NK-92 (cell line): ENCODE measurements around the gene MRGPRG.
"Not testable (repeated sequence)": the region's sequence is repeated elsewhere in the genome, so short reads cannot be mapped to it uniquely, and the experiment has no call there.

Source experiments
- DNase-seq: peaks from one replicate; lab custom pipeline; 2025; ENCODE audit not compliant: unreplicated experiment; lab: John Stamatoyannopoulos, UW

Gene MRGPRG

DNA sequence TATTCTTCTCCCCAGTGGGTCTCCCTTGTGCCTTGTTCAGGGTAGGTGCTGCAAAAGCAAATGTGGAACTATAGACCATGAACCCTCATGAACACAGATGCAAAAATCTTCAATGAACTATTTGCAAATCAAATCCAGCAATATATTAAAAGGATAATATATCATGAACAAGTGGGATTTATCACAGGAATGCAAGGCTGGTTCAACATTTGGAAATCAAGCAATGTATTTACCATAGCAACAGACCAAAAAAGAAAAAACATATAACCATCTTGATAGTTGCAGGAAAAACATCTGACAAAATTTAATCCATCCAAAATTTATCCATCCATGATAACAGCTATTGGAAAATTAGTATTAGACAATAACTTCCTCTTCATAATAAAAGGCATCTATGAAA lies 42.1 kb downstream of the MRGPRG start:
- DNase-seq: no peak

DNA sequence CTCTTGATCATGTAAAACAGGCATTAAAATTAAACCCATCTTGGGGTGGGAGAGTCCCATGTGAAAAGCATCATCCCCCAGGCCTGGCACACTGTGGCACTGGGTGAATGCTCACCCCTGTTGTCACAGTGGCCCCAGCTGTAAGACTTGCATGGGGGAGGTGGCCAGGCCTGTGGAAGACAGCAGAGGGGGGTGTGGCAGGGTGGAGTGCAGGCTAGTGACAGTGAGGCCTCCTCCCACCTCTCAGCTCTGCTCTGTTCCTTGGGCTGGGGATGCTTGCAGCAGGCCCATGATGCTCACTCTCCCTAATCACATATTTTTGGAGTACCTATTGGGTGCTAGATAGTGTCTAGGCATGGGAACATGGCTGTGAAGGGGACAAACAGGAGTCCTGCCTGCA lies 43.4 kb downstream of the MRGPRG start:
- DNase-seq: no peak

- DNase-seq: no peak
Measured at GRCh38 chr11:3174387-3174786, 44.2 kb downstream of the MRGPRG start.

- no peak for DNase-seq
Measured at GRCh38 chr11:3173795-3174194, 44.8 kb downstream of the MRGPRG start.

DNA sequence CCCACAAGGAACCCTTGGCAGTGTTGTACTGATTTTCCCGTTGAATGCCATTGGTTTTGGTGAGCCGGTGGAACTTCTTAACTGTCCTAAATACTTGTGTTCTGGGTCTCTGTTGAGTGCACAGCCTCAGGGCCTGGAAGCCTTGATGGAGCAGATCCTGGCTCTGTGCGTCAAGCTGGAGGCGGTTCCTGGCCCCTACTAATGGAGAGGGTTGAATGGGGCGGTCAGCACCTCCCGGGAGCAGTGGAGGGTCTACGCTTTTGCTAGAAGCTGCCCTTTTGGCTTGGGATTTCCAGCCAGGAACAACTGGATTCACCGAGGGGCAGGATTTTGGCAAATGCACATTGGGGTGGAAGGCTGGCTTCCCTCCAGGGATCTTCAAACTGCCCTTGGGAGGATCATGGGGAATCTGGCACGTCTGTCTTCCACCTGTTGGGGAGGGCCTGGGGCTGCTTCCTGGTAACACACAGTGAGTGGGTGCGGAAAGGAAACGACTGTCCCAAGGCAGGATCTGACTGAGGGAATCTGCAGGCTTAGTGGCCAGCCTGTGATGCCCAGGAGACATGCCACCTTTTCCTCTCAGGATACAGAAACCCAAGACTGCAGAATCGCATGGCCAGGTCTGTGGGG lies 46.6 kb downstream of the MRGPRG start:
- no peak for DNase-seq

- DNase-seq: no peak
Measured at GRCh38 chr11:3170756-3171650, 47.6 kb downstream of the MRGPRG start.

GRCh38 chr11:3170044-3170755 lies 48.4 kb downstream of the MRGPRG start:
- no peak for DNase-seq

DNA sequence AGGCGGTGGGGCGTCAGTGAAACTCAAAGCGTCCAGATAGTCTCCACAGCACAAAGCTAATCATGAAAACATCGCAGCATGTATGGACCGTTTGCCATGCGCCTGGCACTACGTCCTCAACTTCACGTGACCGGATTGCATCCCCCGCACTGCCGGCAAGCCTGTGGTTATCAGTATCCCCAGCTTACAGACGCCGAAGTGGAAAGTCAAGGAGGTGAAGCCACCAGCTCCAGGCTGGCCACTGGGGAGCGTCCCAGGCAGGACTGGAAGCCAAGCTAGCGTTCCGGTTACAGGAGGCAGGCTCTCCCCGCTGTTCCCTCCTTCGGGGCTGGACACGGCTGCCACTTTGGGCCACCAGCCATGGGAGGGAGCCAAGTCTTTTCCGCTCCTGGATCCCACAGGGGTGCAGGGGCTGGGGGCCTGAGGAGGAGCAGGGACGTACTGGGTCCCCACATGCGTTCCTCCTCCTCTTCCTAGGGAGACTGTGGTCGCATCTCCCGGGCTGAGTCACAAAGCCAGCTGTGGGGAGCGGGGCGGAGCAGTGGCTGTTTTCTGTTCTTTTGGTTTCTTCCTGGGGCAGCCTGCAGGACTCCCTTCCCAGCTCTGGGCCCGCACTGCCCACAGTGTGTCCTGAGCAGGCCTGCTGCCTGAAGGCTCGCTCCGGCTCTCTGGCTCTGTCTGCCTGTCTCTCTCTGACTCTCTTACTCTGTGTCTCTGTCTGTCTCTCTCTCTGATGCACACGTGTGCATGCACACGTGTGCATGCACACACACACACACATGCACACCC lies 49.2 kb downstream of the MRGPRG start:
- no peak for DNase-seq

DNA sequence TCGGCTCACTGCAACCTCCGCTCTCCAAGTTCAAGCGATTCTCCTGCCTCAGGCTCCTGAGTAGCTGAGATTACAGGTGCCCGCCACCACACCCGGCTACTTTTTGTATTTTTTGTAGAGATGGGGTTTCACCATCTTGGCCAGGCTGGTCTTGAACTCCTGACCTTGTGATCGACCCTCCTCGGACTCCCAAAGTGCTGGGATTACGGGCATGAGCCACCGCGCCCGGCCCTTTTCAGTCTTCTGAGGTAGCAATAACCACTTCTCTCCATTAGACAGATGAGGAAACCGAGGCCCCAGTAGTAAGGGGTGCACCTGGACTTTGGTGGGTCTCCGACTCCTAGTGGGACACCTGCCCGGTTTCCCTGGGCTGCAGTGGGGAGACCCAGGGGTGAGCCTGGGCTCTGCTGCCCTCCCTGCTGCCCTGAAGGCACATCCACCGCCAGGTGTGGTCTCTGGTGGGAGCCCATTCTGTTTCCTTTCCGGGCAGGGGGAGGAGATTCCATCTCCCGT lies 49.8 kb downstream of the MRGPRG start:
- DNase-seq: not testable (repeated sequence)
